Measurements from ENCODE around the gene ZNF497. TPM values are rescaled to one million over a fixed set of nuclear protein-coding genes. Genes with fewer than 3 reads are reported as not detected.

Gene ZNF497
- total and polyA plus RNA-seq, 2 of the 13 experiments (the other 11 are each of a cell fraction or from before 2014, with no cell fraction given) = 1.5 to 1.9 TPM

GRCh38 chr19:58326501-58326913 is 36.0 kb downstream of the ZNF497 start (continued):
- TF ChIP-seq ZNF563 (CRISPR knock-in tag; IDR thresholded peaks at IDR 0.05) = no peak
- peak; percentile 69; the same call in 1 of the 2 replicates for TF ChIP-seq ZKSCAN5 (CRISPR knock-in tag; IDR thresholded peaks at IDR 0.05)
- no peak for TF ChIP-seq ZNF17 (CRISPR knock-in tag; IDR thresholded peaks at IDR 0.05)
- no peak for TF ChIP-seq PCBP2 (optimal IDR thresholded peaks at IDR 0.05; ENCODE audit: low read depth, low read length, poor library complexity, severe bottlenecking)
- TF ChIP-seq ZBTB42 (CRISPR knock-in tag; IDR thresholded peaks at IDR 0.05) = no peak
- no peak for TF ChIP-seq NONO (IDR thresholded peaks at IDR 0.05)
- TF ChIP-seq NONO (CRISPR knock-in tag; conservative IDR thresholded peaks at IDR 0.05) = no peak
- no peak for TF ChIP-seq ZKSCAN1 (IDR thresholded peaks at IDR 0.05; ENCODE audit: low read length)
- TF ChIP-seq ZNF354B (CRISPR knock-in tag; IDR thresholded peaks at IDR 0.05) = 0 out of 2 replicates have a peak, but pooled peaks have one; percentile 37
- TF ChIP-seq ATRX (CRISPR knock-in tag; IDR thresholded peaks at IDR 0.05; ENCODE audit: borderline replicate concordance) = no peak
- 0 out of 2 replicates have a peak, but pooled peaks have one; percentile 34 for TF ChIP-seq ZNF431 (CRISPR knock-in tag; IDR thresholded peaks at IDR 0.05; ENCODE audit: borderline replicate concordance, low read depth)
- no peak for TF ChIP-seq MEF2D (CRISPR knock-in tag; IDR thresholded peaks at IDR 0.05)
- 0 out of 2 replicates have a peak, but pooled peaks have one; percentile 36 for TF ChIP-seq ZBTB34 (CRISPR knock-in tag; IDR thresholded peaks at IDR 0.05)
- no peak for TF ChIP-seq ZNF841 (CRISPR knock-in tag; IDR thresholded peaks at IDR 0.05; ENCODE audit: borderline replicate concordance)
- TF ChIP-seq ZNF550 (CRISPR knock-in tag; IDR thresholded peaks at IDR 0.05; ENCODE audit: borderline replicate concordance) = no peak
- no peak for TF ChIP-seq ZNF629 (CRISPR knock-in tag; conservative IDR thresholded peaks at IDR 0.05)
- no peak for TF ChIP-seq HNF4G (IDR thresholded peaks at IDR 0.05; ENCODE audit: borderline replicate concordance, low read depth, low read length)
- no peak for TF ChIP-seq HNF4G (CRISPR knock-in tag; IDR thresholded peaks at IDR 0.05; ENCODE audit: borderline replicate concordance, low read depth)
- TF ChIP-seq BRCA1 (CRISPR knock-in tag; IDR thresholded peaks at IDR 0.05) = 0 out of 2 replicates have a peak, but pooled peaks have one; percentile 59
- no peak for TF ChIP-seq ZNF709 (CRISPR knock-in tag; IDR thresholded peaks at IDR 0.05)
- no peak for TF ChIP-seq EP300 (IDR thresholded peaks at IDR 0.05; ENCODE audit: low read depth in 2 of 2, low read length in 2 of 2)
- no peak for TF ChIP-seq EP300 (CRISPR knock-in tag; IDR thresholded peaks at IDR 0.05; ENCODE audit: borderline replicate concordance)
- no peak for TF ChIP-seq SP140L (CRISPR knock-in tag; IDR thresholded peaks at IDR 0.05; ENCODE audit: borderline replicate concordance)
- no peak for TF ChIP-seq ZNF12 (CRISPR knock-in tag; IDR thresholded peaks at IDR 0.05)
- TF ChIP-seq ZFP82 (CRISPR knock-in tag; IDR thresholded peaks at IDR 0.05; ENCODE audit: borderline replicate concordance) = no peak
- no peak for TF ChIP-seq GTF3A (CRISPR knock-in tag; conservative IDR thresholded peaks at IDR 0.05)
- no peak for TF ChIP-seq KLF15 (CRISPR knock-in tag; IDR thresholded peaks at IDR 0.05; ENCODE audit: borderline replicate concordance)
- TF ChIP-seq ZNF567 (CRISPR knock-in tag; IDR thresholded peaks at IDR 0.05; ENCODE audit: borderline replicate concordance) = peak; percentile 53; the same call in 1 of the 2 replicates
- TF ChIP-seq ZNF720 (CRISPR knock-in tag; IDR thresholded peaks at IDR 0.05) = no peak
- TF ChIP-seq SALL1 (CRISPR knock-in tag; IDR thresholded peaks at IDR 0.05) = no peak
- TF ChIP-seq SRSF9 (IDR thresholded peaks at IDR 0.05; ENCODE audit: borderline replicate concordance, insufficient read depth, low read depth, low read length, poor library complexity, severe bottlenecking) = no peak
- no peak for TF ChIP-seq FOSL2 (CRISPR knock-in tag; IDR thresholded peaks at IDR 0.05)
